Activated CD4-positive, alpha-beta memory T cell treated with anti-CD3 and anti-CD28 coated beads, Interleukin-2, amount 10 ng/mL, durations not matched to agents 7 days and 5 days (primary cell): ENCODE results near the gene SPATA31C2. TPM values are rescaled to one million over a fixed set of nuclear protein-coding genes. Genes with fewer than 3 reads are reported as not detected.
"Not testable (repeated sequence)": the region's sequence is repeated elsewhere in the genome, so short reads cannot be mapped to it uniquely, and the experiment has no call there.

ENCODE experiments used
- CTCF ChIA-PET: fragments of 350-600 bp; sonication (Branson Sonifier 250); formaldehyde crosslinking; loops from one replicate; lab custom pipeline; 2021; ENCODE audit warnings: antibody characterized with exemption, inconsistent platforms; lab: Charles Lee
- POLR2A ChIA-PET: fragments of 350-600 bp; sonication (Branson Sonifier 250); formaldehyde crosslinking; loops from one replicate; lab custom pipeline; 2021; ENCODE audit warnings: antibody characterized with exemption; lab: Charles Lee
- DNase-seq: peaks from one replicate; pipeline ENCODE4 v3.0.0-alpha.2; 2020
- H3K27ac Mint-ChIP-seq: one replicate; pipeline ENCODE4 v1.8.0; 2021; ENCODE audit warnings: mild to moderate bottlenecking, mixed read lengths
- H3K27me3 Mint-ChIP-seq: one replicate; pipeline ENCODE4 v1.8.0; 2021; ENCODE audit warnings: mixed read lengths
- H3K36me3 Mint-ChIP-seq: one replicate; pipeline ENCODE4 v1.8.0; 2021; ENCODE audit warnings: low read depth, mixed read lengths
- H3K4me1 Mint-ChIP-seq: one replicate; pipeline ENCODE4 v1.8.0; 2021; ENCODE audit warnings: mixed read lengths
- H3K4me3 Mint-ChIP-seq: one replicate; pipeline ENCODE4 v1.8.0; 2021; ENCODE audit warnings: mild to moderate bottlenecking, mixed read lengths
- H3K9me3 Mint-ChIP-seq: one replicate; pipeline ENCODE4 v1.8.0; 2021; ENCODE audit warnings: mixed read lengths
- total RNA-seq, 2 experiments: library from RNA; stranded (reverse); gene quantifications; one replicate each; pipeline ENCODE4 v1.2.3, GENCODE V29; 2021

The SPATA31C2 gene
- total RNA-seq, 2 experiments from 2014 or later: not detected

GRCh38 chr9:88168564-88168963, 30.3 kb upstream of the SPATA31C2 start:
- no peak for DNase-seq
- H3K4me3 Mint-ChIP-seq: no peak overlapping the region
- CTCF ChIA-PET: interaction anchor here (0.7 kb wide), 1 partner anchor 9 kb away, joined by 3 read pairs; no protein-coding TSS in a partner anchor
- no peaks in the 10 kb centered on the region for H3K4me1 Mint-ChIP-seq
- no peak overlapping the region for H3K27ac Mint-ChIP-seq
- POLR2A ChIA-PET: no interaction called here
- H3K27me3 Mint-ChIP-seq: peaks cover 14% of the 10 kb centered on the region
- H3K36me3 Mint-ChIP-seq: no peaks in the 10 kb centered on the region
- peaks cover 2% of the 10 kb centered on the region for H3K9me3 Mint-ChIP-seq

GRCh38 chr9:88166660-88167059, 28.4 kb upstream of the SPATA31C2 start:
- CTCF ChIA-PET: no interaction called here
- peaks cover 19% of the 10 kb centered on the region for H3K27me3 Mint-ChIP-seq
- POLR2A ChIA-PET: no interaction called here
- H3K27ac Mint-ChIP-seq: no peak overlapping the region
- no peaks in the 10 kb centered on the region for H3K4me1 Mint-ChIP-seq
- no peak overlapping the region for H3K4me3 Mint-ChIP-seq
- H3K36me3 Mint-ChIP-seq: no peaks in the 10 kb centered on the region
- no peak for DNase-seq
- peaks cover 2% of the 10 kb centered on the region for H3K9me3 Mint-ChIP-seq

- Mint-ChIP-seq H3K4me3 (no peak overlapping the region), H3K4me1 (no peaks in the 10 kb centered on the region), H3K27me3 (peaks cover 23% of the 10 kb centered on the region), H3K27ac (no peak overlapping the region), H3K9me3 (peaks cover 2% of the 10 kb centered on the region), H3K36me3 (no peaks in the 10 kb centered on the region)
- POLR2A ChIA-PET: no interaction called here
- DNase-seq: no peak
- CTCF ChIA-PET: no interaction called here
Observed at GRCh38 chr9:88164850-88165249, 26.6 kb upstream of the SPATA31C2 start.

- Mint-ChIP-seq H3K4me1 (no peaks in the 10 kb centered on the region), H3K4me3 (no peak overlapping the region), H3K27ac (no peak overlapping the region), H3K9me3 (no peaks in the 10 kb centered on the region), H3K27me3 (peaks cover 32% of the 10 kb centered on the region), H3K36me3 (no peaks in the 10 kb centered on the region)
- DNase-seq: no peak
- ChIA-PET POLR2A (no interaction called here), CTCF (no interaction called here)
Observed at GRCh38 chr9:88161144-88161543, 22.9 kb upstream of the SPATA31C2 start.

- Mint-ChIP-seq H3K27ac (no peak overlapping the region), H3K4me1 (no peaks in the 10 kb centered on the region), H3K4me3 (no peak overlapping the region), H3K36me3 (no peaks in the 10 kb centered on the region), H3K9me3 (no peaks in the 10 kb centered on the region), H3K27me3 (peaks cover 49% of the 10 kb centered on the region)
- POLR2A ChIA-PET: no interaction called here
- no peak for DNase-seq
- CTCF ChIA-PET: no interaction called here
Observed at GRCh38 chr9:88143957-88144625, 5.8 kb upstream of the SPATA31C2 start.

- no peak for DNase-seq
- ChIA-PET POLR2A (no interaction called here), CTCF (no interaction called here)
- Mint-ChIP-seq H3K36me3 (no peaks in the 10 kb centered on the region), H3K27ac (no peak overlapping the region), H3K4me1 (no peaks in the 10 kb centered on the region), H3K9me3 (no peaks in the 10 kb centered on the region), H3K27me3 (peaks cover 44% of the 10 kb centered on the region), H3K4me3 (no peak overlapping the region)
Observed at GRCh38 chr9:88143179-88143578, 4.9 kb upstream of the SPATA31C2 start.

- H3K4me3 Mint-ChIP-seq, H3K4me1 Mint-ChIP-seq, H3K9me3 Mint-ChIP-seq, CTCF ChIA-PET, H3K27ac Mint-ChIP-seq, POLR2A ChIA-PET, H3K36me3 Mint-ChIP-seq, H3K27me3 Mint-ChIP-seq, DNase-seq: not testable (repeated sequence)
Observed at GRCh38 chr9:88133552-88133951, 4.7 kb downstream of the SPATA31C2 start.

GRCh38 chr9:88129556-88129955, 8.7 kb downstream of the SPATA31C2 start:
- H3K4me3 Mint-ChIP-seq, CTCF ChIA-PET, H3K9me3 Mint-ChIP-seq, POLR2A ChIA-PET, H3K27me3 Mint-ChIP-seq, H3K36me3 Mint-ChIP-seq: not testable (repeated sequence)
- H3K27ac Mint-ChIP-seq: peak overlapping the region; percentile 49
- peak; percentile 67 for DNase-seq
- H3K4me1 Mint-ChIP-seq: peaks cover 11% of the 10 kb centered on the region

GRCh38 chr9:88127700-88128300, 10.5 kb downstream of the SPATA31C2 start:
- POLR2A ChIA-PET: not testable (repeated sequence)

GRCh38 chr9:88123413-88123812, 14.9 kb downstream of the SPATA31C2 start:
- H3K36me3 Mint-ChIP-seq, H3K9me3 Mint-ChIP-seq, CTCF ChIA-PET, H3K27me3 Mint-ChIP-seq, H3K4me1 Mint-ChIP-seq, H3K27ac Mint-ChIP-seq, H3K4me3 Mint-ChIP-seq, POLR2A ChIA-PET, DNase-seq: not testable (repeated sequence)

More at GRCh38 chr9:88127700-88128300, 10.5 kb downstream of the SPATA31C2 start:
- H3K4me3 Mint-ChIP-seq, CTCF ChIA-PET, DNase-seq, H3K36me3 Mint-ChIP-seq, H3K27me3 Mint-ChIP-seq, H3K9me3 Mint-ChIP-seq, H3K27ac Mint-ChIP-seq: not testable (repeated sequence)
- H3K4me1 Mint-ChIP-seq: peaks cover 12% of the 10 kb centered on the region

GRCh38 chr9:88118121-88118520, 20.2 kb downstream of the SPATA31C2 start:
- POLR2A ChIA-PET, H3K36me3 Mint-ChIP-seq, H3K4me3 Mint-ChIP-seq, CTCF ChIA-PET, H3K9me3 Mint-ChIP-seq, DNase-seq, H3K27me3 Mint-ChIP-seq, H3K27ac Mint-ChIP-seq, H3K4me1 Mint-ChIP-seq: not testable (repeated sequence)

- H3K36me3 Mint-ChIP-seq, POLR2A ChIA-PET, H3K4me3 Mint-ChIP-seq, H3K27ac Mint-ChIP-seq, H3K27me3 Mint-ChIP-seq, H3K4me1 Mint-ChIP-seq, H3K9me3 Mint-ChIP-seq, DNase-seq, CTCF ChIA-PET: not testable (repeated sequence)
Observed at GRCh38 chr9:88114968-88115612, 23.2 kb downstream of the SPATA31C2 start.

- DNase-seq, POLR2A ChIA-PET, H3K4me3 Mint-ChIP-seq, H3K27ac Mint-ChIP-seq, H3K27me3 Mint-ChIP-seq, H3K36me3 Mint-ChIP-seq, H3K9me3 Mint-ChIP-seq, CTCF ChIA-PET, H3K4me1 Mint-ChIP-seq: not testable (repeated sequence)
Observed at GRCh38 chr9:88114283-88114967, 23.9 kb downstream of the SPATA31C2 start.
